H1 (cell line): ENCODE measurements around the gene ADPRHL1. TPM values are rescaled to one million over a fixed set of nuclear protein-coding genes. Genes with fewer than 3 reads are reported as not detected.

ENCODE experiments used
- CTCF ChIA-PET: fragments of 300-600 bp; sonication (Branson Sonifier 250); formaldehyde crosslinking; loops from one replicate; lab custom pipeline; 2021; ENCODE audit not compliant: partially characterized antibody; lab: Charles Lee
- POLR2A ChIA-PET: fragments of 300-600 bp; sonication (Branson Sonifier 250); formaldehyde crosslinking; loops from one replicate; lab custom pipeline; 2021; ENCODE audit warnings: inconsistent platforms; ENCODE audit not compliant: partially characterized antibody; lab: Charles Lee
- DNase-seq, 2 experiments: peaks; one replicate each; pipeline versions ENCODE4 v3.0.0 to v3.0.0-alpha.2; 2010 to 2022; ENCODE audit warnings: low spot score in 2 of 2, low read depth in 1 of 2, mixed read lengths in 1 of 2
- FAIRE-seq: peaks from 2 replicates; lab custom pipeline; 2011; peaks lifted over from hg19 to GRCh38; lab: Jason Lieb, UNC
- H2AFZ ChIP-seq: 2 replicates; pipeline ENCODE4 v1.8.1; 2012; ENCODE audit warnings: low read length, inconsistent platforms
- H2AK5ac ChIP-seq: 2 replicates; pipeline ENCODE4 v1.6.1; 2013; ENCODE audit warnings: low read depth, low read length
- H2BK120ac ChIP-seq: replicated peaks from 2 replicates; pipeline ENCODE3; 2013; ENCODE audit warnings: low read depth, low read length, inconsistent platforms
- H2BK12ac ChIP-seq: 2 replicates; pipeline ENCODE4 v1.6.1; 2013; ENCODE audit warnings: low read depth, low read length
- H2BK15ac ChIP-seq: 2 replicates; pipeline ENCODE4 v1.6.1; 2013; ENCODE audit warnings: low read length
- H2BK20ac ChIP-seq: 2 replicates; pipeline ENCODE4 v1.6.1; 2013; ENCODE audit warnings: low read length
- H2BK5ac ChIP-seq: 2 replicates; pipeline ENCODE4 v1.6.1; 2013; ENCODE audit warnings: low read depth, low read length
- H3K14ac ChIP-seq: 2 replicates; pipeline ENCODE4 v1.6.1; 2013; ENCODE audit warnings: inconsistent platforms; ENCODE audit not compliant: insufficient read length
- H3K18ac ChIP-seq: 2 replicates; pipeline ENCODE4 v1.6.1; 2013; ENCODE audit warnings: low read length; ENCODE audit errors: extremely low read depth
- H3K23ac ChIP-seq: 2 replicates; pipeline ENCODE4 v1.6.1; 2013; ENCODE audit warnings: inconsistent platforms; ENCODE audit not compliant: insufficient read length
- H3K23me2 ChIP-seq: 2 replicates; pipeline ENCODE4 v1.6.1; 2013; ENCODE audit warnings: low read depth, low read length
- H3K27ac ChIP-seq: 2 replicates; pipeline ENCODE4 v1.6.1; 2011; ENCODE audit warnings: low read depth, low read length, inconsistent platforms
- H3K27me3 ChIP-seq, 4 experiments: replicated peaks in 1 of 4; 1 replicate in 1 of 4; 2 replicates in 3 of 4; pipeline versions ENCODE4 v1.6.1 to v1.8.1; 2011 to 2013; ENCODE audit warnings: low read length in 3 of 4, mild to moderate bottlenecking in 3 of 4, inconsistent platforms in 2 of 4, mixed read lengths in 2 of 4, moderate library complexity in 1 of 4; ENCODE audit not compliant: control insufficient read depth in 3 of 4, insufficient read depth in 3 of 4; ENCODE audit errors: extremely low read depth in 1 of 4
- H3K36me3 ChIP-seq, 4 experiments: 2 replicates each; pipeline versions ENCODE4 v1.6.1 to v1.8.1; 2011 to 2013; ENCODE audit warnings: mild to moderate bottlenecking in 4 of 4, low read length in 3 of 4, moderate library complexity in 2 of 4, control low read depth in 1 of 4, inconsistent platforms in 1 of 4; ENCODE audit not compliant: insufficient read depth in 4 of 4, control insufficient read depth in 2 of 4
- H3K4ac ChIP-seq: replicated peaks from 2 replicates; pipeline ENCODE3; 2013; ENCODE audit warnings: low read length, low read depth, mixed read lengths, inconsistent platforms; ENCODE audit not compliant: insufficient read length
- H3K4me1 ChIP-seq, 4 experiments: replicated peaks in 1 of 4; 1 replicate in 1 of 4; 2 replicates in 3 of 4; pipeline versions ENCODE4 v1.6.1 to v1.8.1; 2011 to 2013; ENCODE audit warnings: low read length in 3 of 4, inconsistent platforms in 2 of 4, mixed read lengths in 1 of 4; ENCODE audit not compliant: insufficient read depth in 4 of 4, control insufficient read depth in 3 of 4
- H3K4me2 ChIP-seq, 2 experiments: 2 replicates each; pipeline versions ENCODE4 v1.6.1 to v1.8.1; 2011 to 2013; ENCODE audit warnings: low read depth in 2 of 2, low read length in 2 of 2, control low read depth in 1 of 2, inconsistent platforms in 1 of 2, mild to moderate bottlenecking in 1 of 2; ENCODE audit not compliant: insufficient read depth in 1 of 2
- H3K4me3 ChIP-seq, 4 experiments: fragments of 200-600, 300-600 bp in 1 of 4; sonication (generic), shearing (Covaris generic), sonication (Bioruptor Twin) in 1 of 4; 2 replicates each; pipeline versions ENCODE4 v1.5.1 to v1.8.1; 2011 to 2016; ENCODE audit warnings: low read length in 4 of 4, low read depth in 3 of 4, control low read depth in 2 of 4, inconsistent platforms in 2 of 4, mild to moderate bottlenecking in 2 of 4, mixed read lengths in 1 of 4, moderate library complexity in 1 of 4; ENCODE audit not compliant: insufficient read depth in 2 of 4; ENCODE audit errors: extremely low read depth in 1 of 4
- H3K56ac ChIP-seq: replicated peaks from 2 replicates; pipeline ENCODE3; 2013; ENCODE audit warnings: low read depth, mild to moderate bottlenecking, mixed read lengths, low read length, inconsistent platforms; ENCODE audit not compliant: insufficient read length
- H3K79me1 ChIP-seq: 2 replicates; pipeline ENCODE4 v1.6.1; 2013; ENCODE audit warnings: low read depth, low read length, control low read depth
- H3K79me2 ChIP-seq, 2 experiments: 2 replicates each; pipeline versions ENCODE4 v1.6.1 to v1.8.1; 2012 to 2013; ENCODE audit warnings: low read length in 2 of 2, mild to moderate bottlenecking in 2 of 2, inconsistent platforms in 1 of 2; ENCODE audit not compliant: insufficient read depth in 2 of 2, control insufficient read depth in 1 of 2
- H3K9ac ChIP-seq, 4 experiments: replicated peaks in 1 of 4; 1 replicate in 1 of 4; 2 replicates in 3 of 4; pipeline versions ENCODE4 v1.6.1 to v1.8.1; 2011 to 2013; ENCODE audit warnings: low read depth in 3 of 4, low read length in 3 of 4, control low read depth in 2 of 4, mild to moderate bottlenecking in 2 of 4, moderate library complexity in 2 of 4, inconsistent platforms in 1 of 4; ENCODE audit errors: extremely low read depth in 1 of 4
- H3K9me3 ChIP-seq, 2 experiments: 2 replicates each; pipeline versions ENCODE4 v1.6.1 to v1.8.1; 2012 to 2013; ENCODE audit warnings: mild to moderate bottlenecking in 2 of 2, moderate library complexity in 2 of 2, control low read depth in 1 of 2, inconsistent platforms in 1 of 2, low read depth in 1 of 2, low read length in 1 of 2, mixed read lengths in 1 of 2; ENCODE audit not compliant: insufficient read depth in 2 of 2
- H4K20me1 ChIP-seq, 2 experiments: replicated peaks in 1 of 2; 2 replicates each; pipeline versions ENCODE3 to v1.8.1; 2011 to 2013; ENCODE audit warnings: inconsistent platforms in 2 of 2, low read length in 2 of 2, mild to moderate bottlenecking in 1 of 2; ENCODE audit not compliant: insufficient read depth in 2 of 2, control insufficient read depth in 1 of 2
- H4K5ac ChIP-seq: 2 replicates; pipeline ENCODE4 v1.6.1; 2013; ENCODE audit warnings: low read length, low read depth, mixed read lengths, inconsistent platforms; ENCODE audit not compliant: insufficient read length
- H4K8ac ChIP-seq: 2 replicates; pipeline ENCODE4 v1.8.0; 2013; ENCODE audit warnings: mild to moderate bottlenecking, moderate library complexity, low read length, inconsistent platforms; ENCODE audit not compliant: insufficient read depth; ENCODE audit errors: extremely low read depth
- H4K91ac ChIP-seq: replicated peaks from 2 replicates; pipeline ENCODE3; 2013; ENCODE audit warnings: low read length, mixed read lengths, inconsistent platforms; ENCODE audit not compliant: insufficient read length
- KDM1A ChIP-seq: fragments of 200-600, 300-600 bp; sonication (generic); IDR thresholded peaks from 2 replicates; pipeline ENCODE4 v1.7.1; 2016; ENCODE audit warnings: mild to moderate bottlenecking, low read length, borderline replicate concordance
- WGBS, 2 experiments: shearing (Covaris generic) in 1 of 2; methylation state at CpG; one replicate each; pipeline versions ENCODE4 v1.1.6 to v1.1.7; 2013 to 2015; ENCODE audit warnings: low lambda C conversion rate in 2 of 2, mixed read lengths in 2 of 2, inconsistent platforms in 1 of 2, low coverage in 1 of 2, missing lambda C conversion rate in 1 of 2; ENCODE audit not compliant: insufficient replicate concordance in 2 of 2, insufficient coverage in 1 of 2, insufficient read length in 1 of 2; ENCODE audit errors: extremely low coverage in 1 of 2, missing lambda C conversion rate in 1 of 2; 5-methylcytosine and 5-hydroxymethylcytosine counted together
- polyA plus RNA-seq, 7 experiments: library from polyadenylated mRNA; depleted of rRNA in 3 of 7; stranded (reverse) in 5 of 7; unstranded in 2 of 7; fragments of >200 nt in 5 of 7; fragments of 200-250 nt in 2 of 7; gene quantifications; 1 replicate in 5 of 7; 2 replicates in 1 of 7; 4 replicates in 1 of 7; pipeline versions ENCODE4 v1.2.1 to v1.2.3, GENCODE V29; 2011 to 2013; ENCODE audit warnings: missing spikeins in 2 of 7, mixed read lengths in 2 of 7
- total RNA-seq: library from RNA; stranded (reverse); fragmentation: NEBNext Ultra II Directional; extraction: Animal tissue kit (Norgen Biotek cat#: 25700); gene quantifications from 2 replicates; pipeline ENCODE4 v1.2.1, GENCODE V29; 2021

The ADPRHL1 gene
- total and polyA plus RNA-seq, 2 of the 8 experiments (the other 6 are each of a cell fraction or from before 2014, with no cell fraction given) = 0.74 to 1.7 TPM

- Histone ChIP-seq H2BK120ac (no peak overlapping the region), H3K79me1 (no peaks in the 10 kb centered on the region), H3K23me2 (no peaks in the 10 kb centered on the region), H4K8ac (no peak overlapping the region), H2BK15ac (no peak overlapping the region), H2AFZ (no peak overlapping the region), H3K18ac (no peak overlapping the region), H3K27me3 (no peaks in the 10 kb centered on the region), H2BK5ac (no peak overlapping the region), H3K23ac (no peak overlapping the region), H2BK20ac (no peak overlapping the region), H3K79me2 (no peaks in the 10 kb centered on the region), H3K36me3 (no peaks in the 10 kb centered on the region), H3K27ac (no peak overlapping the region), H4K91ac (no peak overlapping the region), H3K9ac (peak overlapping the region in 1 of 4 experiments; percentile 44; a peak in 1 of 7 replicates), H4K5ac (no peak overlapping the region), H3K14ac (no peak overlapping the region), H4K20me1 (peaks cover 0 to 1% of the 10 kb centered on the region in 2 experiments), H3K9me3 (no peaks in the 10 kb centered on the region), H3K56ac (no peak overlapping the region), H3K4me3 (no peak overlapping the region), H3K4me1 (peaks cover 0 to 7% (median 3%) of the 10 kb centered on the region in 4 experiments; a peak in 2 of 7 replicates), H3K4ac (no peak overlapping the region), H3K4me2 (no peak overlapping the region), H2BK12ac (no peak overlapping the region), H2AK5ac (0 out of 2 replicates have a peak overlapping the region, but pooled peaks have one; percentile 53)
- WGBS, 2 experiments = 83% methylated on average over 28 of the region's 28 CpGs; no CpG with 5 or more reads in 1 of the 2 experiments
- TF ChIP-seq KDM1A = no peak
- no peak for DNase-seq
- ChIA-PET CTCF (interaction anchor here (0.8 to 2.2 kb wide), 9 partner anchors 12 to 300 kb away, joined by 3 to 7 read pairs (median 4); no protein-coding TSS in a partner anchor), POLR2A (interaction anchor here (0.6 to 1.7 kb wide), 3 partner anchors 16 to 74 kb away, joined by 3 to 5 read pairs (median 4); no protein-coding TSS in a partner anchor)
- FAIRE-seq = no peak
These were observed 36.1 kb downstream of the ADPRHL1 start for GRCh38 chr13:113417008-113417751.
